ENCODE results near the gene TENM4.

TENM4 gene

DNA sequence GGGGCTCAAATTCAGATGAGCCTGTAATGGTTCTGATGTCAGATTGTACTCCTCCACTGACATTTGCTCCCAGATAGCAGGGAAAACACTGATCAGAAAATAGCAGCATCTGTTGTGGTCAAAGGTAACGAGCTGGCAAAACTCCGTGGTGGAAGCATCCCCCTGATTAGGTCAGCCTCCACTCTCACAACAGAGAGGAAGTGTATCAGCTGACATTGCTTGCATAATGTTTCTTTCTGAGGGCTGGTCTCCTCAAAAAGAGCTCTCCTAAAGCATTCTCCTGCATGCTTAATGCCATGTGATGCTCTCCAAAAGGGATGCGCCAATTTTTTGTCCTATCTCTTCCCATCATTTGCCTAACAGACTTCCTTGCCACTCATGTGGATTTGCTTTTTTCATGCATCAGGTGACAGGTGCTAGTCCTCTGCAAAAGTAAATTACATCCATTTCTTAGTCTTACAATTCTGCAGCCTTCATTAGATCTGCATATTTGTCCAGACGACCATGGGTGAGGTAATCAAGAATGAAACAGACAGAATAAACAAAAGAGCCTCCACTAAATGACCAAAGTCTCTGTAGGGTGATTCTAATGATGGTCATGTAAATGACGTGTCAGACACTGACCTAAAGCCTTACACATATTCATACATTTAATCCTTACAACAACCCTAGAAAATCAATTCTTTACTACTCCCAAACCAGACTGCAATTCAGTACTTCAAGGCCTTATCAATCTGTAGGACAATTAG is 6.4 kb upstream of the TENM4 start:
- no peak for DNase-seq

DNA sequence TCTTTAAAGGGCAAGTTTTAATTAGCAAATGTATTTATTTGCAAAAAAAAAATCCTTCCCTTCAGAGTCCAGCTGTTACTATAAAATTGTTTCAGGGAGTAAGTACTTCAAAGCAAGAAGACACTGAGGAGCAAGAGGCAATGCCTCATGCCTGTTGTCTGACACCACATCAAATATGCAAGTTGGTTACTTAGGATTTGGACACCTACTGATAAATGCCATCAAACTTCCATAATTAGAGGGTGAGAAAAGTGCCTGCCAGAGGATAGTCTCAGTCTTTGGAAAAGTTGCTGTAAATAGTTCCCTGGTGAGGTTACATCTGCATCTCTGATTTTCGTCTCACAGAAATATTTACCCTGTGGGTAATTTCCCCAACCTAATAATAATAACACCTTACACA is 4.1 kb upstream of the TENM4 start:
- DNase-seq, result no peak

DNA sequence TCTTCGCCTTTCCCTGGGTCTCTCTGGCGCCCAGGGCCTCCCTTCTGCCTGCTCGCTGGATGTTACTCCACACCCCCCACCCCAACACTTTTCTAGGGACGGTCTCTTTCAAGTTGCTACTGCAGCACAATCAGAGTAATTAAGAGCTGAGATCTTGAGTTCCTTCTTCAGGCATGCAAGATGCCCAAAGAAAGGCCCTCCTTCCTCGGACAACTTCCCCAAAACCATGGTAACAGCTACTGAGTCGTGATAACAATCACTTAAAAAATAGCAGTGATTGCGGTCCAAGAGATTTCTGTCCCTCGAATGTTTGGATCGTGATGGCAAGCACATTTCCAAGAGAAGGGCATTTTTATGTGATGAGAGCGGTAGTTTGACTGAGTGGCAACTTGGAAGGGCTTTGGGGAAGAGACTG is 638 bp upstream of the TENM4 start:
- no peak for DNase-seq

DNA sequence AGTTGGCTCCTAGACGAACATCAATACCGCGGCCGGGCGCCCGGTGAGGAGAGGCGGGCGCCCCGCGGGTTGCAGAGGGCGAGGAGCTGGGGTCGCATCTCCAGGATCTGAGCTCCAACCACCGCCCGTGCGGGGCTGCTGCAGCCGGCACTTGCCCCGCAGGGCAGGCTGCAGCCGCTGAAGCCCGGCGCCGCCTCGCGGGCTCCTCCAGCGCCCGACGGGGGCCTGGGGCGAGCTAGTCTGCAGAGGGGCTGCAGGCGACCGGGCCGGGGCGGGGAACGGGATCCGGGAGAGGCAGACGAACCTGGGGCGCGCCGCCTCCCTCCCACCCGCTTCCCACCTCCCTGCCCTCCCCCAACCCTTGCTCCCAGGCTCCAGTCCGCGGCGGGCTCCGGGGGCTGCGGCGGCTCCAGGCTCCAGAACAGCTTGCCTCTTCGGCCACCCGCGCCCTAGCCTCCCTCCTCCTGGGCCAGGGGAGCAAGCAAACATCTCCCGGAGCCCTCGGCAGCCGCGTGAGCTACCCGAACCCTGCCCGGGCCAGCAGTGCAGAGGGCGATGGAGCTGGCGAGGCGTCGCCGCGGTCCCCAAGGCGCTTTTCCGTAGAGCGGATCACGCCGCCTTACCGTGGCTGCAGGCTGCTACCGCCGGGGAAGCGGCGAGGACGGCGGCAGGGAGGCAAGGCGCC is 802 bp downstream of the TENM4 start:
- DNase-seq, result no peak

DNA sequence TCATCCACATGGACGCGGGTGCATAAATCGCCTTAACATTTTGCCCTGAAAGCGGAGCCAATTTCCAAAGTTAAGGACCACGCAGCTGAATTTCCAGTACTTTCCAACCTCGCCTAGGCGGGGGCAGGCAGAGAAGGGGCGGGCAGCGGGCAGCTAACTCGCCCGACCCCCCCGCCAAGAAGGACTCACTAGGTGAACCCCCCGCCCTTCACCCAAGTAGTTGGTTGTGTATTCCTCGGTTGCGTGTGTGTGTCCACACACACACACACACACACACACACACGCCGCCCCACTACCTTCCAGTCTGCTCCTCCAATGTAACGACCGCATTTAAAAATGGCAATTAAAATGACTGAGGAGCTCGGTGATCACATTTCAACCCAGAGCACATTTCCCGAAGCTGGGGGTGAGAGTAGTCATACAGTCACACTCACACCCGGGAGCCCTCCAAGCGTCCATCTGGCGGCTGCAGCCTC is 1.4 kb downstream of the TENM4 start:
- DNase-seq, result no peak

DNA sequence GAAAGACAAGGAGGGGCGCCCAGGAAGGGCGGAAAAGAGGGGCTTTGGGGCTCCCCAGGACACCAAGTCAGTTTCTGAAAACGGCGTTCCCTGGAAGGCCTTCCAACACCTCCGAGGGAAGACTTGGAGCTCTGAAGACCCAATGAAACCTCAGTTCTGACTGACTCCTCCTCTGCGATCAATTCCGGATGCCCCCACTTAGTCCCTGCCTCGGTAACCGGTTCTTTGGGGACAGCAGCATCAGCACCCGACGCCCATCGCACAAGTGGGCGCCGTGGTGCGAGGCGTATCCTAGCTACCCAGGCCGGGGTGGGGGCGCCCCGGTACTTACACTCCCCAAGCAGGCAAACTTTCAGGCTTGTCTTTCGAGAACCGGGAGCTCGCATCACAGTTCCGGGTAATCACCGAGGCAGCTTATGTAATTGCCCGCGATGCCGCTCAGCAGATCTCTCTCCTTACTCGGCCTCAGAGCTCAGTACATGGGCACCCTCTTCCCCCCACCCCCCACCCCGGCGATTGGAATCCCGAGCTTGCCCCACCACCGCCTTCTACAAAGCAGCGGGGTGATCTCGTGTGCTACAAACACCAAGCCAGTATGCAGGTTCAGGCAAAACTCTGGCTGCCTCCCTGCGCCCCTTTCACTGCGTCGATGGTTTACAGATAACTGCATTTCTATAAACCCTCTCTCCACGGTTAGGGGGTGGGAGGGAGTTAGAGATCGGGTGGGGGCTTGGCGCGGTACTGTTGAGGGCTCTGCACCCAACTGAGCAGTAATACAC is 2.0 kb downstream of the TENM4 start:
- no peak for DNase-seq

DNA sequence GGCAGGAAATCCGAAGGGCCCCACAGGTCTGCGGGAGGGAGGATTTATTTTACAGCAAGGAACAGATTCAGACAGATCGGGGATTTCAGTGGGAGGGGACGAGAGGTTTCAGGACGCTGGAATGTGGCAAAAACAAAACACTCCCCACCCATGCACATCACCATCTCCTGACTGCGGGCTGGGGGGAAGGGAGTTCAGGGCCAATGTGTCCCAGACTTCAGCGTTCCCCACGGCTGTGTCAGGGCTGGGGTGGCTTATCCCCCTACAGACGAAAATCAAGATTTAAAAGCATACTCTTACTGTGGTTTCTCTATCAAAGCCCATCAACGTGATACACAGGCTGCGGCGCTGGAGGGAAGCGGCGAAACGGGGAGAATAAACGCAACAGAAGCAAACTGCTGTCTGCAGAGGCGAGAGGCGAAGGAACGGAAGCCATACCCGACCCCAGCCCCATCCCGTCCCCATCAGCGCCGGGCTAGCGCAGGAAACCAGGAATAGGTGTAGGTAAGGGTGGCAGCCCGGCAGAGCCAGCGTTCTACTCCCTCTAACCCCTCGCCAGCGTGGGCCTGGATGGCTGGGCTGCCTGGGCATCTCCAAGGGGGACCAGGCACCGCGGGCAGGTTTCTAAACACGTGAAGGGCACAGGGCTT is 2.7 kb downstream of the TENM4 start:
- DNase-seq, result no peak

DNA sequence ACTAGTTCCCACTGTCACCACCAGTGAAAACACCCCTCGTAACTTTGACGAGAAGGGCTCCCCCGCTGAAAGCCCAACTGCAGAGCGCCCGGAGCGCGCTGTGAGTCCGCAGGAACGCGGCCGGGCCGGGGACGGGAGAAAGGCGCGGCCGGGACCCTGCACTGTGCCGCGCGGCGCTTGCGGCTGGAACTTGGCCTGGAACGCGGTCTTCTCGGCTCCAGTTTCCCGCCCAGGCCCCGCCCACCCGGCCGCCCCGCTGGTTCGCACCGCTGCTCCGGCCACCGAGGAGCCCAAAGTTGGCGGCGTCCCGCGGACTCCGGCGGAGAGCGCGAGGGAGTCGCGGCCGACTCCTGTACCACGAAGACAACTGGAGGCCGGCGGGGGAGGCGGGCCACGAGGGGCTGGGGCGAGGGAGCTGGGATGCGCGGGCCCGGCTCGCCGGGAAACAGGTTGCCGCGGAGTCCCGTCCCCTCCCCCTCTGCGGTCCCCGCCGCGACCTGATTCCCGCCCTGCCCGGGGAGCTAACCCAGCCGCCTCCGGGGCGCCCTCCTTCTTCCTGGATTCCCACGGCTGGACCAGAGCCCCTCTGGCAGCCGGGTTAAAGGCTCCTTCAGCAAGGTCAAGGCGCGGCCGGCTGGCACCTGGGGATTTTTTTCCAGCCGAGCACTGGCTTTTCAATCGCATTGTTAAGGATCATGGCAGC is 3.4 kb downstream of the TENM4 start:
- DNase-seq, result no peak

DNA sequence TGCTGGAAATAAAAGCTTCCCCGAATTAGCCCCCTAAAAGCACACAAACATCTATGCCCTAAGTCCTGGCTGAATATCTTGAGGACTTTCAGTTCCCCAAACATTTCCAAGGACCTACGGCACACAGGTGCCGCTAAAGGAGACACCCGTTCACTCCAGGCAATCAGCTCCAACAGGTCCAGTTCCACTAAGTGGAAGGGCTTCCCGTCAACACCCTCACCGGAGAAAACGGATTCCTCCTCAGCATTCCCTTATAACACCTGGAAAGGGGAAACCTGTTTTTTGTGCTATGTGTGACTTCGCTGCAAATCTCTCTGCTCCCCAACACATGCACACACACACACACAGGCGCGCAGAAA is 3.9 kb downstream of the TENM4 start:
- DNase-seq, result no peak

DNA sequence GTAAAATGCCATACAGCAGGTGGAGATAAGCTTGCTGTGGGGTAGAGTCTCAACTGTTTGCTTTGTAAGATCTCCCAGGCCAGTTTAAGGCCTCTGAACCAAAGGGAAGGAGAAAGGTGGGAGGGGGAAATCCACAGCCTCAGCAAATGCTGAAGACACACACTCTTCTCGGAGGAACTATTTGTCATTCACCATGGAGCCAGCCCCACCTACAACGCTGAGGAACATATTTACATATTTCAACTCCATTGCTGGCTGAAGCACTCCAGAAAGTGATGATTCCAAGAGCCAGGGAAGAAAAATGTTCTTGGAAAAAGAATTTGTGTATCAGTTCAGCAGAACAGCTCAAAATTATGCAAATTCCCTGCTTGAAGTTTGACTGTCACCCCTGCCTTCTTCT is 6.5 kb downstream of the TENM4 start:
- no peak for DNase-seq

DNA sequence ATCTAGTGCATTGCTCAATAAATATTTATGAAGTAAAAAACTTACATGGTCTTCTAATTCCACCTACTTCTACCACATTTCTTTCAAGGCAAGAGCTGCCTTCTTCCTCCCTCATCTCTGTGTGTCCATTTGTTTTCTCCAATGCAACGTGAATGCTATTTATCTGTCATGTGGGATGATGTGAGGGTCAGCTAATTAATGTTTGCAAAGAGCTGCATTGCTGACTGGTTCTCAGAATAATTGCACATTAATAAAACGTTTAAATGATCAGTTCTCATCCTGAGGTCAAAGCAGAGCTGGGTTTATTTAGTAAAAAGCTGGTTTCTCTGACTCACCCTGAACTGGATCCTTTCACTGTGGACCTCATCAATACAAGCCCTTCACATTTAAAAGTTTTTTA is 8.7 kb downstream of the TENM4 start:
- DNase-seq, result no peak

DNA sequence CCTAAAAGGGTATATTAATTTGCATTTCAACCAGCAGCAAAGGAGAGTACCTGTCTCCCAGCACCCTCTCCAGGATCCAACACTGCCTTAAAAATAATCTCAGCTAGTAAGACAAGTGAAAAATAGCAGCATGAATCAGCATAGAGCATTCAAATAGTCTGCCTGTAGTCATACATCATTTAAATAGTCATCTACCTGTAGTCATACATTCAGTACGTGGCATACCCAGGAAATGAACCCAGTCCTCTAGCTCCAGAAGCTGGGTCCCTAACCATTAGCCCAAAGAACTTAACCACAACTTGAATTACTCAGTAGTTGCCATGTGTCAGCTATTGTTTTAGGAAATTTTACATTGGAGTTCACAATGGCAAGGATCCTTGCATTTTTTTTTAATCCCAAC is 9.3 kb downstream of the TENM4 start:
- DNase-seq, result no peak

DNA sequence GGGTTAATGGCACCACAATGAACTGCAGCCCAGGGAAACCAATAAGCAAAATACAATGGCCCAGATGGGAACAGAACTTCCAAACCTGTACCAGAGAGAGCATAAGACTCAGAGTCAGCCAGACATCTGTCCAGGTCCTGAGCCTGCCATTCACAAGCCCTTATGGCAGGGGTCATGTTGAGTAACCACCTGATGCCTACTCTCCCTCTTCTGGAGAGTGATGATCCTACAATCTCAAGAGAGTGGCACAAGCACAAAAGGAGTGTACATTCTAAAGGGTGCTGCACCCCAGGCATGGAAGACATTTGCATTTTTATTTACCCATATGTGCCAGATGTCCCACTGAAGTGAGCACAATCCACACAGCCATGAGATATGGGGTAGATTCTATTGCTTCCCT is 10.6 kb downstream of the TENM4 start:
- no peak for DNase-seq

DNA sequence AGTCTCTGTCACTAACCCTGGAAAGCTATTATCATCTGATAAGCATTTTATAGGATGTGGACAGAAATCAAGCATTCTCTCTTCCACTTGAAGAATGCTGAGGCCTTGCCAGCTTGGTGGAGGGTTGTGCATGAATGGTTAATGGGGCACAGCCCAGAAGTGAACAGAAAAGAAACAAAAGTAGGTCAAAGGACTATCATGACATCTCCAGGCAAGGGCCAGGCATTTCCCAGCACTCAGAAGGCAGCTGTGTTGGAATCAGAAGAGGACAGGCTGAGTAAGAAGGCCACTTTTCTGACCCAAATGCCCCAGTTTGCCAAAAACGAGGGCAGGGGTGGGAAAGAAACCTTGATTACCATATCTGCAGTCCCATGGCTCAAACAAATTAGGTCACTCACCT is 12.4 kb downstream of the TENM4 start:
- DNase-seq, result no peak

DNA sequence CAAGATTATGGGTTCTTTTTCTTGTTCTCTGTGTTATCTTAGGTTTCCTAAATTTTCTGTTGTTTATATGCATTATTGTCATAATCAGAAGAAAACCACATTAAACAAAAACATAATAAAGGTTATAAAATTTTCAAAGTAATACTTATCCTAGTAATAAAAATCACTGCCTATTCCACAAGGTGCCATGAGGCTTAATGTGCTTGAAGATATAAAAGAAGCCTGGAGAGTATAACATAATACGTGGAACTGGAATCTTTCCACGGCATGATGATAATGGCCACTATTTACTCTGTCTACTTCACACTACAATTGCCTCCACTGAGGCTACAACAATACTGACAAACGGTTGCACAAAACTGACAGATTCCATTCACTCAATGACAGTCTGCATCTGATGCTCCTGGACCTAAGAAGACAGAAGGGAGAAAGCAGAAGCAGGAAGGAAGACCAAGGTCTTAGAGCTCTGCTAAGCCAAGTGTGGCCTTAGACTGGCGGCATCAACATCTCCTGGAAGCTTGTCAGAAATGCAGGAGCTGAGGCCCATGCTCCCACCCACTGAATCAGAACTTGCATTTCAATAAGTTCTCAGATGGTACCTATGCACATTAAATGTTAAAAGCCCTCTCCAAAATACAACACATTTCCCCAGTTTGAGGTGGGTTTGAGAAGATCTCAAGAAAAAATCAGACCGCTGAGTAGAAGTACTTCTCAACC is 13.1 kb downstream of the TENM4 start:
- DNase-seq, result no peak

DNA sequence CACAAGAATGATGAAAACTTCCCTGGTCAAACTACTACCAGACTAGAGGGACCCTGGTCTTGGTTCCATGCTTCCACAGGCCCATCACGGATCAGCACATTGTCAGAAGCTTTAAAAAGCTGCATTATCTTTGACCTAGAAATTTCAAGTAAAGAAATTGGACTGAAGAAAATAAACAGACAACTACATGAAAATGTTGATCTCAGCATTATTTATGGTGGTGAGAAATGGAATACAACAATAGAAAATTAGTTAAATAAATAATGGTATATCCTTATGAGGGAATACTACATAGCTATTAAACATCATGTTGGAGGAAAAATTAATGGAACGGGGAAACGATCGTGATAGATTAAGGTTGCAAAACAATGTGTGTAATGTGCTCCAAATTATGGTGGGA is 13.7 kb downstream of the TENM4 start:
- DNase-seq, result no peak

DNA sequence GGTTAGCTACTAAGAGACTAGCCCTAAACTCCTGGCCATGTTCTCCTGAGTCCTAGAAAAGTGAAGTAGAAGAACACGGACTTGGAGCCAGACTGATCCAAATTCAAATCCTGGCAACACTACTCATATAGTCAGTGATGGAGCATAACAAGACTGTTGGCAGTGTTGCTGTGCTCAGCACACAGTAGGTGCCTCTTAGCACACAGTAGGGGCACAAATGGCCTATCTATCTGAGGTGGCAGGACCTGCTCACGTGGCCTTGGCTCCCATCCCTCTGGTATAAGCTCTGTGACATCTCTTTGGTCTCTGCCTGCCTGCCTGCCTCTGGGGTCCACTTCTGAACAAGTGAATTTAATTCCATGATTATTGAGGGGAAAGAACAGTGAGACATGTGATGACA is 15.4 kb downstream of the TENM4 start:
- no peak for DNase-seq

DNA sequence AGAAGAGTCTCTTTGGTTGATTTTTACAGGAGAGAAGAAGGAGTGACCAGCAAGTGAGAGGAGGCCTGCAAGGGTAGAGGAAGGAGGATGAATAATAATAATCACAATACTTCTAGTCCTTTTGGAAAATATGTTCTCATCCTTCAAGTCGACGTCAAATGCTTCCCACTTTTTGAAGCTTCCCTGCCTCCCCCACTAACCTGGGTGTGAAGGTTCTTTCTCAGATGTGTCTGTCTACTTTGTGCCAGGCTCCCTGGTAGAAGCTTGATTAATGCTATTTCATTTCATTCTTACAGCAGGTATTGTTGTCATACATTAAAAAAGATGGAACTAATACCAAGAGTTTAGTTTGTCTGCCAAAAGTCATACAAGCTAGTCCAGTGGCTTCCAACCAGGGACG is 17.1 kb downstream of the TENM4 start:
- DNase-seq, result no peak

DNA sequence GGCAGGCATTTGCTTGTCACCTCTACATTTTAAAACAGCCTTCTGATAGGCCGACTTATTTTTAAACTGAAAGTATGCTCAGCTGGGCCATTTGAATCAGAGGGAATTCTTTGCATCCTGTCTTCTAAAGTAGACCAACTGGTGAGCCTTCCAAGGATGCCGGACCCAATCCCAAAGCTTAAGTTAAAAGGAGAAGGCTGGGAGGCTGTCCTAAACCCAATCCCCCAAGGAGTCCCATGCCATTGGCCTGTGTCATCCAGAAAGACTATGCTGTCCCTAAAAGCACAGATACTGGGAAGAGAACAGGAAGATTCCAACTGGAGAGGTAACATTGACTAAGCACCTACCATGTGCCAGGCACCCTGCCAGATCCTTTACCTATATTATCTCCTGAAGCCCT is 18.0 kb downstream of the TENM4 start:
- DNase-seq, result no peak

DNA sequence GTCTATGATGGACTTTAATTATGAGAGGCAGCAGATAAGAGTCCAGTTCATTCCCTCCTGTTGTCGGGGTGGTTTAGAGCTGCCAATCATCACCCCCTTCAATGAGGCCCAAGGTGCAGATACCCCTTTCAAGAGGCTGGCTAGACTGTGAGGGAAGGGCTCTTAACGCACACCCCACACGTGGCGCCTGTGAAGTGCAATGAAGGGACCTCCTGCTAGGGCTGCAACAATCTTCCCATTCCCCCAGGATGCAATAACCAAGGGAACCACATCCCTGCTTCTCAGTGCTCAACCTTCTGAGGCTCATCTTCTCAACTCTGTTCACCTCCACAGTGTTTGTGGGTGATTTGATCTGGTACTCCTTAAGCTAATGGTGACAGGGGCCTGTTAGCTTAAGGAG is 19.0 kb downstream of the TENM4 start:
- DNase-seq, result no peak

DNA sequence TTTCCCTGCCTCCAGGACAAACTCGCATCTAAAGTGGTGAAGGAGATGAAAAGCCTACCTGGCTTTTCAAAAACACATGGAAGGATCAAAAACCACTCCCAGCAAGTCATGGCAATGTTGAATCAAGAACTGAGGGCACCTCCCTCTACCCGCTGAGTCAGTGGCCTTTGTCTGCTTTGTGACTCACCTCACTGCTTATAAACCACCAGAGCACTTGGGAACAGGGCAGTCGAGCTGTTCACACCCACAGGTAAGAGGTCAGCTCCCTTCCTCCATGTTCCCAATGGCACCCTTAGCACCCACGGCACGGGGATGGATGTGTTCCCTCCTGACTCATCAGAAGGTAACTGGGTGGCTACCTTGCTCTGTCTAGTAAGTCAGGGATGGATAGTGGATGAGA is 21.7 kb downstream of the TENM4 start:
- no peak for DNase-seq

DNA sequence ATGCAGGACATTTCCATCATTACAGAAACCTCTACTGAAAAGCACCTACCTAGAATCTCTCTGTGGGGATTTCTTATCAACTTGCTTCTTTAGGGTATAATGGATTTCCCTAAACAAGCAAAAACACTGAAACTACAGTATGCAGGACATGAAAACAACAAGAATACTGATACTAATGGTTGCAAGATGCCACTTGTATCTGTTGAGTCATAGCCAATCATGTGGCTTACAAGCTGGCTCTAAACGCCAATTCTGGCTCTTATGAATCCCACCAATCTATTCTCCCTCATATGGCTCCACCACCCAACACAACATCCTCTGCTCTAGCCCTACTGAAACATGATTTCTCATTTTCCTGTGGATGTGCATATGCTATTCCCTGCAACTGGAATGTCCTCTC is 22.6 kb downstream of the TENM4 start:
- no peak for DNase-seq

Measured in activated naive CD4-positive, alpha-beta T cell treated with anti-CD3 and anti-CD28 coated beads, Interleukin-2, amount 50 U/mL, for 16 hours (primary cell).